Astrocyte of the cerebellum (primary cell): Measurements from ENCODE around the gene CHST11.

ENCODE experiments used
- DNase-seq: peaks from one replicate; pipeline ENCODE4 v3.0.0-alpha.2; 2011; ENCODE audit warnings: low read depth
- H3K4me3 ChIP-seq: 2 replicates; pipeline ENCODE4 v1.5.1; 2011; ENCODE audit warnings: mild to moderate bottlenecking, low read depth, low read length, moderate library complexity
- in situ Hi-C: cut with HindIII; loops from 2 replicates; pipeline ENCODE4 v1.10.0; 2017; ENCODE audit warnings: low sequenced_read_pairs
- TF ChIP-seq, protein P1 (sequence below): IDR thresholded peaks from 2 replicates; pipeline ENCODE4 v1.5.1; 2012; ENCODE audit warnings: low read length, low read depth, moderate library complexity, mild to moderate bottlenecking; ENCODE audit errors: missing control alignments

The CHST11 gene

DNA sequence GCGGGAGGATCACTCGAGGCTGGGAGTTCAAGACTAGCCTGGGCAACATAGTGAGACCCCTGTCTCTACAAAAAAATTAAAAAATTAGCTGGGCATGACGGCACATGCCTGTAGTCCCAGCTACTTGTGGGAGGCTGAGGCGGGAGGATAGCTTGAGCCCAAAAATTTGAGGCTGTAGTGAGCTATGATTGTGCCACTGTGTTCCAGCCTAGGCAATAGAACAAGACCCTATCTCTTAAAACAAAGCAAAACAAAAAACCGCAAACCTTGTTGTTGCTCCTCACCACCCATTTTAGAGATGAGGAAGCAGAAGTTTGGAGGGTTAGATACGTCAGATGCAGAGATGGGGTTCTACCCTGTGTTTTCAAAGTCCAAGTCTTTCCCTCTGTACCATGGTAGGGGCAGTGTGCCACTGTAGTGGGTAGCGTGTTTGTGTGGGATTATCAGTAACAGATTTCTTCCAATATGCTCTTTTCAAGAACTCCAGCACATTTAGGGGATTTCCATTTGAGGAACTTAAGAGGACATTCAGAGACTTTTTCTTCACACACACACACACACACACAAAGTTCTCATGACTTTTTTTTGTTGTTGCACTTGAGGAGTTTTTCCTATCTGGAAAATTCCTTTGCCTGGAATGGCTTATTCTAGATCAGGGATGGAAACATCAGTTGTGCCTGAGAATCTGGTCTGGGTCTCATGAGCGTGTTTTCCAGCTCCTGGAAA lies 186.5 kb downstream of the CHST11 start:
- no peak for DNase-seq
- TF ChIP-seq, protein P1, sequence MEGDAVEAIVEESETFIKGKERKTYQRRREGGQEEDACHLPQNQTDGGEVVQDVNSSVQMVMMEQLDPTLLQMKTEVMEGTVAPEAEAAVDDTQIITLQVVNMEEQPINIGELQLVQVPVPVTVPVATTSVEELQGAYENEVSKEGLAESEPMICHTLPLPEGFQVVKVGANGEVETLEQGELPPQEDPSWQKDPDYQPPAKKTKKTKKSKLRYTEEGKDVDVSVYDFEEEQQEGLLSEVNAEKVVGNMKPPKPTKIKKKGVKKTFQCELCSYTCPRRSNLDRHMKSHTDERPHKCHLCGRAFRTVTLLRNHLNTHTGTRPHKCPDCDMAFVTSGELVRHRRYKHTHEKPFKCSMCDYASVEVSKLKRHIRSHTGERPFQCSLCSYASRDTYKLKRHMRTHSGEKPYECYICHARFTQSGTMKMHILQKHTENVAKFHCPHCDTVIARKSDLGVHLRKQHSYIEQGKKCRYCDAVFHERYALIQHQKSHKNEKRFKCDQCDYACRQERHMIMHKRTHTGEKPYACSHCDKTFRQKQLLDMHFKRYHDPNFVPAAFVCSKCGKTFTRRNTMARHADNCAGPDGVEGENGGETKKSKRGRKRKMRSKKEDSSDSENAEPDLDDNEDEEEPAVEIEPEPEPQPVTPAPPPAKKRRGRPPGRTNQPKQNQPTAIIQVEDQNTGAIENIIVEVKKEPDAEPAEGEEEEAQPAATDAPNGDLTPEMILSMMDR = no peak
- no peak overlapping the region for H3K4me3 ChIP-seq
- in situ Hi-C loops = no loop called here

DNA sequence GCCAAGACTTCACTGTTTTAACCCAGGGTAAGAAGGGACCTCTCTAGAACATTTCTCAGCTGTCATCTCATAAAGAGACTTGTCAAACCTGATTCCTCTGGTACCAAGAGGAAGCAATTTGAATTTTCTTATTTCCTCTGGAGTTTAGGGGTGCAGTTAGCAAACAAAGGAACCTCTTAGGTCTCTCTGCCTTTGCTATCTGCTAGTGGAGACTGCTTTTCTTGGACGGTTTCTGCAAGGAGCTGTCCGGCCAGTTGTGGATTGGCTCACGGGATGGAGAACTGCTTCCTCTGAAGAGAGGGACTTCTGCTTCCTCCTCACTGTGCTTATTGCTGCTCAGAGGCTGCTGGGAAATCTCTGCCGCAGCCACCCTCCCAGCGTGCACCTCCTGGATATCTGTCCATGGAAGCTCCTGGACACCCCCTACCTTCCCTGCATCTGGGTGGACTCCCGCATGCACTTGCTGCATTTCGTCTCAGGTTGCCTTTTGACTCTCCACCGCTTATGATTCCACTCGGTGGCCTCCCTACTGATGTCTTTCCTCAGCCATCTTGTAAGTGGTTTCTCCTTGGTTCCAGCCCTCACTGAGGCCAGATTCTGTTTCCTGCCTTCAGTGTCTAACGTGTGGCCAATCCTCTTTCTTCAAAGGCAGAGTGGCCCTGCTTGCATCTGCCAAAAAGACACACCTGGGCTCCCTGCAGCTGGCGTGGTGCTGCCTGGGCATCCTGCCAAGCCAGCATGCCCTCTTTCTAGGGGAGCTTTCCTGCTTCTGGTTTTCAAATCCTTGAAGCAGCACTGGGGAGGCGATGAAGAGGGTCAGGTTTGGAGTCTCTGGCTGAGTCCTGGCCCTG lies 187.3 kb downstream of the CHST11 start:
- H3K4me3 ChIP-seq = no peak overlapping the region
- in situ Hi-C loops = no loop called here
- TF ChIP-seq, protein P1 = no peak
- DNase-seq = no peak

DNA sequence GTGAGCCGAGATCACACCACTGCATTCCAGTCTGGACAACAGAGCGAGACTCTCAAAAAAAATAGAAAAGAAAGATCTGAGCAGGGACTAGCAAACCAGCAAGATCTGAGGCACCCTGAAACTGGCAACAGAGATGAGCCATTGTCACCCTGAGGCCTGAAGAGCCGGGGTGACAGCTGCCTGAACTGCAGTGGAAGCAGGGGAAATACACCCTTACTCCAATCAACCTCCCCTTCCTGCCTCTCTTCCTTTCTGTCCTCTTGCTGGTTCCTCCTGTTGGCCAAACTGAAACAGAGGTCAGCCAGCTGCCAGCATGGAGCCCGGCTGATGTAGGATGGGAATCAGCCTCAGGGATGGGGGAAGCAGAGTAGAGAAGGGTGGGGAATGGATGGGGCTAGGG lies 192.0 kb downstream of the CHST11 start:
- TF ChIP-seq, protein P1 = no peak
- in situ Hi-C loops = no loop called here
- no peak overlapping the region for H3K4me3 ChIP-seq
- no peak for DNase-seq

DNA sequence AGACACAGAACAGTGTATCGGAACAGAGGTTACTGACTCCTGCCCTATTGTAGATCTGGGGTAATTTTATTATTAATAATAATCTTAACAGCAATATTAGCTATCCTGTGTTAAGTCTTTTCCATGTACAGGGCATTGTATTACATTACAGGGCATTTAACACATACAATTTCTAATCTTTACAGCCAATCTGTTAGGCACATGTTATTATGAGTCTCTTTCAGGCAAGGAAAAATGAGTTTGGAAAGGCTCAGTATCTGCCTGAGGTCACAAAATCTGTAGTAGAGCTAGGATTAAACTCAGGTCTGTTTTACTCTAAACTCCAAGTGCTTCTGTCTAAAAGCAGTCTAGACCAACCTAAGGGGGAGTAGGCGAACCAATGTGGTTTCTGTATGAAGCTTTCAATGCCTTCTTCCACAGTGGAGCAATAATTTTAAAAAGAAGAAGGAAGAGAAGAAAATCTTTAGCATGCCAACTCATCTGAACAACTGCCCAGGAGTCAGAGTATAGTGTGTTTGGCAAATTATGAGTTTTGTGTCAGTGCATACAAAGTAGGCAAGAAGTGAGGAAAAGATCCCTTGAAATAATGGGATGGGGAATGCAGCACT lies 192.6 kb downstream of the CHST11 start:
- in situ Hi-C loops = no loop called here
- TF ChIP-seq, protein P1 = no peak
- H3K4me3 ChIP-seq = no peak overlapping the region
- DNase-seq = no peak

DNA sequence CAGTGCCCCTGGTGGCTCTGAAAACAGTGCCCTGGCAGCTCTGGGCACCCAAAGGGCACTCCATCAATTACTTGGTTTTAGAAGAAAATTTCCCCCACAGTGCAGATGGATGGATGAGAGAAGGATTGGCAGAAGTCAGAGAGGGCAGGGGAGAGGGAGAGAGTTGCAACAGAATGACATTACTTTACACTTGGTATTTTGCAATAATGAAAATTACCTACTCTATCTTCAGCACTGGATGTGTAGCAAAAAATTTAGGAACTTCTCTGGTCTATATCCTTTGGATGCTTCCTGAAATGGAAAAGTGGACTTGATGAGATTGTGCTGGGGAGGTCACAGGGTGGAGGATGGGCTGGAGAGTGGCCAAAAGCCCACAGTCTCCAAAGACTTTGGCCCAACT lies 193.2 kb downstream of the CHST11 start:
- DNase-seq = no peak

DNA sequence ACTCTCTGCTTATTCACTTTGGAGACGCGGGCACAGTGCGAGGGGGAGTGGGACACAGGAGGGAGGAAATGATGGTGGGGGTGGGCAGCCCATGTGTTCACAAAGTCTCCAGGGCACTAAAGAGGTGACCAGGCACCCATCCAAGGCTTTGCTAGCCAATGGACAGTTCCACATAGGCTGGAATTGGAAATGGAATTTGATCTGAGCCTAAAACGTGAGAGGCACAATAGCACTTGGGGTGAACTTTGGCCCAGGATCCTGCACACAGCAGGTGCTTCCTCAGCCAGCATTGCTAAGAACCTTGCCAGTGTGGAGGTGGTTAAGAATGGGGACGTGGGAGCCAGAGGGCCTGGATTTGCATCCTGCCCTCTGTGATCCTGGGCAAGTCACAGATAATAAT lies 193.8 kb downstream of the CHST11 start:
- TF ChIP-seq, protein P1 = no peak
- in situ Hi-C loops = no loop called here
- no peak for DNase-seq
- no peak overlapping the region for H3K4me3 ChIP-seq

More for the DNA sequence above, 193.2 kb downstream of the CHST11 start:
- TF ChIP-seq, protein P1 = no peak
- in situ Hi-C loops = no loop called here
- no peak overlapping the region for H3K4me3 ChIP-seq
